ENCODE results near the gene PLA2G2F. TPM values are rescaled to one million over a fixed set of nuclear protein-coding genes. Genes with fewer than 3 reads are reported as not detected.

The PLA2G2F gene
- total and polyA plus RNA-seq, 9 of the 15 experiments (the other 6 are each of a cell fraction or from before 2014, with no cell fraction given) = not detected

DNA sequence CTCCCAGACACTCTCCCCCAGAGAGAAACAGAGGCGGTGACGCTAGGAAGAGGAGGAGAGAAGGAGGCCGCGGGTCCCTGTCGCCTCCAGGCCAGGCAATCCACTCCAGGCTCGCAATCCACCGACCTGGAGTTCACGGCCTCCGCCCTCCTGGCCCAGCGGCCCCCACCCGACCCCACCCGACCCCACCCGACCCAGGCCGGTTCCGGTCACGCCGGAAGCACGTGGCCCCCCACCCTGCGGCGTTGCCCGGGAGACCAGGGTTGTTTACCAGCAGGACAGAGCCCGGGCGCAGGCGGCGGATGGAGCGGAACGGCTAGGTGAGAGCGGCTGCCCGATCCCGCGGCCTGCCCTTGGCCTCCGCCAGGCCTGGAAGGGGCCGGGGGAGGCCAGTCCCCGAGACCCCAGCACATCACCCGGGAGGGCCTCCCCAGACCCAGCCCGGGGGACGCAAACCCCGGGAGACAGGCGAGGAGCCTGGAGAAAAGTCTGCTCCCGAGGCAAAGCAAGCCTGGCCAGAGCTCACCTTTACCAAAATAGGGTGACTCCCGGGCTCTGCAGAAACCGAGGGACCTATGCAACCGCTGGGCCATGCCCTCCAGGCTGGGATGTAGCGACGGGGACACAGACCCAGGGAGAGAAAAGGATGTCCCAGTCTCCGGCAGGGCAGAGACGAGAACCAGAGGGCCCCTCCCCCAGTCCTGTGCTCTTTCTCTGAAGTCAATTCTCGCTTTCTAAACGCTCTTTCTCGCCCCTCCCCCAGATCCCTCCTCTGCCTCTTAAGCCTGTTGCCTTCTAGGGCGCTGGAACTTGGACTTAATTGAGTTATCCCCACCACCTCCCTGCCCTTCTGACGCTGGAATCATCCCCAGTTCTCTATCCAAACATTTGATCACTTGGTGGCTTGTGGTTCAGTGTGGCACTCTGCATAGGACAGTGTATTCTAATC, 47.0 kb downstream of the PLA2G2F start, which contains the start of the genes PLA2G2C and UBXN10 (continued):
- TF ChIP-seq, protein P1, sequence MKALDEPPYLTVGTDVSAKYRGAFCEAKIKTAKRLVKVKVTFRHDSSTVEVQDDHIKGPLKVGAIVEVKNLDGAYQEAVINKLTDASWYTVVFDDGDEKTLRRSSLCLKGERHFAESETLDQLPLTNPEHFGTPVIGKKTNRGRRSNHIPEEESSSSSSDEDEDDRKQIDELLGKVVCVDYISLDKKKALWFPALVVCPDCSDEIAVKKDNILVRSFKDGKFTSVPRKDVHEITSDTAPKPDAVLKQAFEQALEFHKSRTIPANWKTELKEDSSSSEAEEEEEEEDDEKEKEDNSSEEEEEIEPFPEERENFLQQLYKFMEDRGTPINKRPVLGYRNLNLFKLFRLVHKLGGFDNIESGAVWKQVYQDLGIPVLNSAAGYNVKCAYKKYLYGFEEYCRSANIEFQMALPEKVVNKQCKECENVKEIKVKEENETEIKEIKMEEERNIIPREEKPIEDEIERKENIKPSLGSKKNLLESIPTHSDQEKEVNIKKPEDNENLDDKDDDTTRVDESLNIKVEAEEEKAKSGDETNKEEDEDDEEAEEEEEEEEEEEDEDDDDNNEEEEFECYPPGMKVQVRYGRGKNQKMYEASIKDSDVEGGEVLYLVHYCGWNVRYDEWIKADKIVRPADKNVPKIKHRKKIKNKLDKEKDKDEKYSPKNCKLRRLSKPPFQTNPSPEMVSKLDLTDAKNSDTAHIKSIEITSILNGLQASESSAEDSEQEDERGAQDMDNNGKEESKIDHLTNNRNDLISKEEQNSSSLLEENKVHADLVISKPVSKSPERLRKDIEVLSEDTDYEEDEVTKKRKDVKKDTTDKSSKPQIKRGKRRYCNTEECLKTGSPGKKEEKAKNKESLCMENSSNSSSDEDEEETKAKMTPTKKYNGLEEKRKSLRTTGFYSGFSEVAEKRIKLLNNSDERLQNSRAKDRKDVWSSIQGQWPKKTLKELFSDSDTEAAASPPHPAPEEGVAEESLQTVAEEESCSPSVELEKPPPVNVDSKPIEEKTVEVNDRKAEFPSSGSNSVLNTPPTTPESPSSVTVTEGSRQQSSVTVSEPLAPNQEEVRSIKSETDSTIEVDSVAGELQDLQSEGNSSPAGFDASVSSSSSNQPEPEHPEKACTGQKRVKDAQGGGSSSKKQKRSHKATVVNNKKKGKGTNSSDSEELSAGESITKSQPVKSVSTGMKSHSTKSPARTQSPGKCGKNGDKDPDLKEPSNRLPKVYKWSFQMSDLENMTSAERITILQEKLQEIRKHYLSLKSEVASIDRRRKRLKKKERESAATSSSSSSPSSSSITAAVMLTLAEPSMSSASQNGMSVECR (CRISPR knock-in tag; IDR thresholded peaks at IDR 0.05) = peak; percentile 84
- TF ChIP-seq, protein P2, sequence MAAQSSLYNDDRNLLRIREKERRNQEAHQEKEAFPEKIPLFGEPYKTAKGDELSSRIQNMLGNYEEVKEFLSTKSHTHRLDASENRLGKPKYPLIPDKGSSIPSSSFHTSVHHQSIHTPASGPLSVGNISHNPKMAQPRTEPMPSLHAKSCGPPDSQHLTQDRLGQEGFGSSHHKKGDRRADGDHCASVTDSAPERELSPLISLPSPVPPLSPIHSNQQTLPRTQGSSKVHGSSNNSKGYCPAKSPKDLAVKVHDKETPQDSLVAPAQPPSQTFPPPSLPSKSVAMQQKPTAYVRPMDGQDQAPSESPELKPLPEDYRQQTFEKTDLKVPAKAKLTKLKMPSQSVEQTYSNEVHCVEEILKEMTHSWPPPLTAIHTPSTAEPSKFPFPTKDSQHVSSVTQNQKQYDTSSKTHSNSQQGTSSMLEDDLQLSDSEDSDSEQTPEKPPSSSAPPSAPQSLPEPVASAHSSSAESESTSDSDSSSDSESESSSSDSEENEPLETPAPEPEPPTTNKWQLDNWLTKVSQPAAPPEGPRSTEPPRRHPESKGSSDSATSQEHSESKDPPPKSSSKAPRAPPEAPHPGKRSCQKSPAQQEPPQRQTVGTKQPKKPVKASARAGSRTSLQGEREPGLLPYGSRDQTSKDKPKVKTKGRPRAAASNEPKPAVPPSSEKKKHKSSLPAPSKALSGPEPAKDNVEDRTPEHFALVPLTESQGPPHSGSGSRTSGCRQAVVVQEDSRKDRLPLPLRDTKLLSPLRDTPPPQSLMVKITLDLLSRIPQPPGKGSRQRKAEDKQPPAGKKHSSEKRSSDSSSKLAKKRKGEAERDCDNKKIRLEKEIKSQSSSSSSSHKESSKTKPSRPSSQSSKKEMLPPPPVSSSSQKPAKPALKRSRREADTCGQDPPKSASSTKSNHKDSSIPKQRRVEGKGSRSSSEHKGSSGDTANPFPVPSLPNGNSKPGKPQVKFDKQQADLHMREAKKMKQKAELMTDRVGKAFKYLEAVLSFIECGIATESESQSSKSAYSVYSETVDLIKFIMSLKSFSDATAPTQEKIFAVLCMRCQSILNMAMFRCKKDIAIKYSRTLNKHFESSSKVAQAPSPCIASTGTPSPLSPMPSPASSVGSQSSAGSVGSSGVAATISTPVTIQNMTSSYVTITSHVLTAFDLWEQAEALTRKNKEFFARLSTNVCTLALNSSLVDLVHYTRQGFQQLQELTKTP (IDR thresholded peaks at IDR 0.05; ENCODE audit: low read depth in 1 of 2, partially characterized antibody in 2 of 2) = peak; percentile 25 to 78
- TF ChIP-seq ZNF695 (CRISPR knock-in tag; IDR thresholded peaks at IDR 0.05) = no peak
- TF ChIP-seq REST (IDR thresholded peaks at IDR 0.05; ENCODE audit: borderline replicate concordance) = 0 out of 2 replicates have a peak, but pooled peaks have one; percentile 12
- 0 out of 2 replicates have a peak, but pooled peaks have one; percentile 67 for TF ChIP-seq REST (CRISPR knock-in tag; IDR thresholded peaks at IDR 0.05; ENCODE audit: low read depth)
- TF ChIP-seq, protein P3, sequence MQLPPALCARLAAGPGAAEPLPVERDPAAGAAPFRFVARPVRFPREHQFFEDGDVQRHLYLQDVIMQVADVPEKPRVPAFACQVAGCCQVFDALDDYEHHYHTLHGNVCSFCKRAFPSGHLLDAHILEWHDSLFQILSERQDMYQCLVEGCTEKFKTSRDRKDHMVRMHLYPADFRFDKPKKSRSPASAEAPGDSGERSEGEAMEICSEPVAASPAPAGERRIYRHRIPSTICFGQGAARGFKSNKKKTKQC (CRISPR knock-in tag; IDR thresholded peaks at IDR 0.05) = no peak

Measured in K562 (cell line).